NCI-H2081 treated with DMSO at 0.1 percent for 48 hours (cell line): Measurements from ENCODE around the gene MARCHF9.
A peak's percentile ranks its signal among the peaks of the same experiment; 100 is the strongest.
"Not testable (repeated sequence)": the region's sequence is repeated elsewhere in the genome, so short reads cannot be mapped to it uniquely, and the experiment has no call there.

ENCODE experiments used
- DNase-seq: peaks from one replicate; lab custom pipeline; 2025; lab: John Stamatoyannopoulos, UW

Gene MARCHF9, protein sequence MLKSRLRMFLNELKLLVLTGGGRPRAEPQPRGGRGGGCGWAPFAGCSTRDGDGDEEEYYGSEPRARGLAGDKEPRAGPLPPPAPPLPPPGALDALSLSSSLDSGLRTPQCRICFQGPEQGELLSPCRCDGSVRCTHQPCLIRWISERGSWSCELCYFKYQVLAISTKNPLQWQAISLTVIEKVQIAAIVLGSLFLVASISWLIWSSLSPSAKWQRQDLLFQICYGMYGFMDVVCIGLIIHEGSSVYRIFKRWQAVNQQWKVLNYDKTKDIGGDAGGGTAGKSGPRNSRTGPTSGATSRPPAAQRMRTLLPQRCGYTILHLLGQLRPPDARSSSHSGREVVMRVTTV

DNA sequence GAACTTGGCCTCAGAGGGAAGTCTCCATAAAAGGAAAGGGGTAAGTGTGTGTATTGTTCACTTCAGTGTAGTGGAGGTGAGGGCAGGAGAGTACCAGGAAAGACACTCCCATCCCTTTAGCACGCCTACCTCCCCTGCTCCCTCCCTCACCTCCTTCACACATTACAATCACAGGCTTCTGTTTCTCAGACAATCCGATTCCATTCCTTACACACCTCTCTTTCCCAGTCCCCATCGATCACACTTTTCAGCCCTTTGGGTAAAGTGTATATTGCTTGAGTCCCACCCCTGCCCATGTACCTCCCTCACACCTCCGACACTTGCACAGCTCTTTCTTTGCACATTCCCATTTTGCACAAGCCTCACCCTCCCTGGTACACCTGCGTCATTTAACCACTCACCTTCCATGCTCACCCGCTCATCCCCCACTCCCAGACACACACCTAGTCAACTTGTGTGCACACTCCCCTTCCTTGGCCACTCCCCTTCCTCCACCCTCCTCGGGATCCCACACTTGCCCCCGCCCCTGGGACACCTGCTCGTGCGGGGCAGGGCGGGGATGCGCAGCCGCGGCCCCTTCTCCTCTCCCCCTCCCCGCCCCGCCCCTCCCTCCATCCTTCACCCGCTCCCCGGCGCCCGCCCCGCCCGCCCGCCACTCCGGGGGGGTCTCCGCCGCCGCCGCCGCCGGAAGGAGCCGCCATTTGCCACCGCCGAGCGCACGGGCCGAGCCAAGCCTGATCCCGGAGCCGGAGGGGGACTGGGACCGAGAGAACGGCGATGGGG lies at the start of gene MARCHF9:
Gene MARCHF9 (plus strand): TSS at position 693 of the 783 bp plus-strand sequence. CDS start 426 bp downstream, outside the sequence.
- peak; percentile 29 for DNase-seq

DNA sequence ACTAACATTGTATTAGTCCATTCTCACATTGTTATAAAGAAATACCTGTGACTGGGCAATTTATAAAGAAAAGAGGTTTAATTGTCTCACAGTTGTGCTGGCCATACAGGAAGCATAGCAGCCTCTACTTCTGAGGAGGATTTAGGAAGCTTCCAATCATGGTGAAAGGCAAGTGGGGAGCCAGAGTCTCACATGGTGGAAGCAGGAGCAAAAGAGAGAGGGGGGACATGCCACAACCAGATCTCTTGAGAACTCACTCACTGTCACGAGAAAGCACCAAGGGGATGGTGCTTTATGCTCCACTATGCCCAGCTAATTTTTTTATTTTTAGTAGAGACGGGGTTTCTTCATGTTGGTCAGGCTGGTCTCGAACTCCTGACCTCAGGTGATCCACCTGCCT lies 47.7 kb upstream of the MARCHF9 start:
- no peak for DNase-seq

DNA sequence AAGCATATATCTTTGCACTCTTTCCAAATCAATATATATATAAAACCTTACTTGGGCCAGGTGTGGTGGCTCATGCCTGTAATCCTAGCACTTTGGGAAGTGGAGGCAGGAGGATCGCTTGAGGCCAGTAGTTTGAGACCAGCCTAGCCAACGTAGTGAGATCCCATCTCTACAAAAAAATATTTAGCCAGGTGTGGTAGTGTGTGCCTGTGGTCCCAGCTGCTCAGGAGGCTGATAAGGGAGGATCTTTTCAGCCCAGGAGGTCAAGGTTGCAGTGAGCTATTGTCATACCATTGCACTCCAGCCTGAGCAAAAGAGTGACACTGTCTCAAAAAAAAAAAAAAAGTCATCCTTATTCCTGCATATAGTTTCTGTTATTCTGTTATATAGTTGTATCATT lies 46.6 kb upstream of the MARCHF9 start:
- no peak for DNase-seq

DNA sequence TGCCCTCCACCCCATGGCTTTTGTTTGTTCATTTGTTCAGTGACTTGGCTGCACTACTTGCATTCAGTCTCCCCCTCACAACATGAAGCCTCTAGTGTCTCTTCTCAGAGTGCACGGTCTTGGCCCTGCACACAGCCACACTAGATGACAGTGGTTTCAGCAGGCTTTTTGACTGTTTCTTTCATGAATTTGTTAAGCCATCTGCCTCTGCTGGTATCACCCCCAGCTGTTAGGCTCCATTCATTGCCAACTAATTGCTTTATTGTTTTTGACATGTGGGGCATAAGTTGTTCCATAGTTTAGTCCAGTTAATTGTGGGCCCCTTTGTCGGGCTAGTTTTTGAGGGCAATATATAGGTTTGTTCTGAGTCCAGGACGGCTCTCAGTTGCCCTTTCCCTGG lies 42.2 kb upstream of the MARCHF9 start:
- no peak for DNase-seq

DNA sequence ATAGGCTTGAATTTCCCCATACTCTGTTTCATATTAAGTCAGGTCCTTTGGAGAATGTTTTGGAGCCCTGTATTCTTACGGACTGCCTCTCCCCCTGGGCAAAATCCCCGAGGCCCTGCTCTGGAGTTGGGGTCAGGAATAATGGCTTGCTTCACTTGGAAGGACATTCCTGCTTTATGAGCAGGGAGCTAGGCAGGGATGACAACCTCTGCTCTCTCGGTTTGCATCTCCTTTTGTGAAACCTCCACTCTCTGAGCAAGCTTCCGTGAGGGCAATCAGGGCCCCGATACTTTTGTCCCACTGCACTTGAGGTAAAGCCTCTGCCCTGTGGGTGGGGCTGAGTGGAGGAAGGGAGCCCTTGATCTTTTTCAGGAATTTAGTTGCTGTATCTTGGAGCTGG lies 41.7 kb upstream of the MARCHF9 start:
- DNase-seq = no peak

DNA sequence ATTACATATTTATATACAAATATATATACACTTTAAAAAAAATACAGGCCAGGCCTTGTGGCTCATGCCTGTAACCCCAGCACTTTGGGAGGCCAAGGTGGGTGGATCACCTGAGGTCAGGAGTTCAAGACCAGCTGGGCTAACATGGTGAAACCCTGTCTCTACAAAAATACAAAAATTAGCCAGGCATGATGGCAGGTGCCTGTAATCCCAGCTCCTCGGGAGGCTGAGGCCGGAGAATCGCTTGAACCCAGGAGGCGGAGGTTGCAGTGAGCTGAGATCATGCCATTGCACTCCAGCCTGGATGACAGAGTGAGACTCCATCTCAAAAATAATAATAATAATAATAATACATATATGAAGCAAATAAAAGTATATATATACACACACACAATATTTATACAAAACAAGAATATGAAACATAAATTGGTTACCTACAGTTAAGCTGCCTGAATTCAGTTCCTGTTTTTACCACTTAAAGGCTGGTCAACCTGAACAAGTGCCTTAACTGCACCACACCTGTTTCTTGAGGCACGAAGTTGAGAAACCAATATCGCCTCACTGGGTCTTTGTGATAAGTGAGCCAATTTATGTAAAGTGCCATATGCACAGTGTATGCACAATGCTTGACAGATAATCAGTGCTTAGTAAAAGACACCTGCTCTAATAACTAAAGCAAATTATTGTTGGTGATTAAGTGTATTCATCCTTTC lies 39.7 kb upstream of the MARCHF9 start:
- not testable (repeated sequence) for DNase-seq

DNA sequence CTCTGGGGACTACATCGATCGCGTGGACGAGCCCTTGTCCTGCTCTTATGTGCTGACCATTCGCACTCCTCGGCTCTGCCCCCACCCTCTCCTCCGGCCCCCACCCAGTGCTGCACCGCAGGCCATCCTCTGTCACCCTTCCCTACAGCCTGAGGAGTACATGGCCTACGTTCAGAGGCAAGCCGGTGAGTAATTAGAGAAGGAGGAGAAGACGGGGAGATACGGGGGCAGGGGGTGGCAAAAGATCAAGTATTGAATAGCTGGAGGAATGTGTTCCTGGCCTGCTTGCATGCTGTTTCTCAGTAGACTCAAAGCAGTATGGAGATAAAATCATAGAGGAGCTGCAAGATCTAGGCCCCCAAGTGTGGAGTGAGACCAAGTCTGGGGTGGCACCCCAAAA lies 39.1 kb upstream of the MARCHF9 start:
- no peak for DNase-seq

DNA sequence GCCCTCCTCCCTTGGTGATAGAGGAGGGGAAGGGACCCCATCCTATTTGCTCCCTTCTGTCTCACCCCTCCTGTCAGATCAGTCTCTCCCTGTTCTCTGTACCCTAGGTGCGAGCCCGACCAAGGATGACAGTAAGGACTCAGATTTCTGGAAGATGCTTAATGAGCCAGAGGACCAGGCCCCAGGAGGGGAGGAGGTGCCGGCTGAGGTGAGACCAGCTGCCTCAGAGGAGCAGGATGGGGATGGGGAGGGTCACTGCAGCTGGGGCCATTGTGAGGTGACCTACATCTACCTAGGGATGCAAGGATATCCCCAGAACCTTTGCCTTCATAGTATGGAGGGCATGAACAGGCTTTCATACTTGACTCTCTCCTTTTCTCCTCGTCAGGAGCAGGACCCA lies 38.6 kb upstream of the MARCHF9 start:
- no peak for DNase-seq

DNA sequence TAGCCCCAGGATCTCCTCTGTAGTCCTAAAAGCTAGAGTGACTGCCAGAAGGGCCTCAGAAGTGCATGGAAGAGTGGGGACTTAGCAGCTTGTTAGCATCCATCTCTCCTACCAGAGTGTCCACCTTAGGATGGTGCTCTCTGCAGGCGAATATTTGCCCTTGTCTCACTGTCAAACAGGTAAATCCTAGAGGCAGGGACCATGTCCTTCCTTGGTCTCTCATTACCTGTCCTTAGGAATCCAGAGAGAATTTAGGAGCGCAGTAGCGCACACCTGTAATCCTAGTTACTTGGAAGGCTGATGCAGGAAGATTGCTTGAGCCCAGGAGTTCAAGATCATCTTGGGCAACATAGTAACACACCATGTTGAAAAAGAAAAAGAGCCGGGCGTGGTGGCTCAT lies 37.8 kb upstream of the MARCHF9 start:
- DNase-seq = no peak

DNA sequence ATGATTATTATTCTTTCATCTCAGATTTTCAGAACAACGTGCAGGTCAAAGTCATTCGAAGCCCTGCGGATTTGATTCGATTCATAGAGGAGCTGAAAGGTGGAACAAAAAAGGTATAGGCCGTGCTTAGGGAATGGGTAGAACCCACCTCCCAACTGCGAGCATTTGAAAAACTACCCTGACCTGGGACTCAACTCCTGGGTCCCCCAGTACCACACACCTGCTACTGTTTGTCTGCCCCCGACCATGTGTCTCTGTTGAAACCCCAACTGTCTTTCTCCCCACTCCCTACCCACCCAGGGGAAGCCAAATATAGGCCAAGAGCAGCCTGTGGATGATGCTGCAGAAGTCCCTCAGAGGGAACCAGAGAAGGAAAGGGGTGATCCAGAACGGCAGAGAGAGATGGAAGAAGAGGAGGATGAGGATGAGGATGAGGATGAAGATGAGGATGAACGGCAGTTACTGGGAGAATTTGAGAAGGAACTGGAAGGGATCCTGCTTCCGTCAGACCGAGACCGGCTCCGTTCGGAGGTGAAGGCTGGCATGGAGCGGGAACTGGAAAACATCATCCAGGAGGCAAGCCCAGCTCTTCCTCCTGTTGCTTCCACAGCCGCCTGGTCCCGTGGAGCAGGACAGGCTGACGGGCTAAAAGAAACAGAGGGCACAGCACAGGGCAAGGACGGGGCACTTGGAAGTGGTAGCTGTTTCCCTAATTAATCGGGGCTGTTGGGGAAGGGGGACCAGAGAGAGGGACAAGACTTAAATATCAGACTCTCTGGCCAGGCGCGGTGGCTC lies 36.9 kb upstream of the MARCHF9 start:
- no peak for DNase-seq

DNA sequence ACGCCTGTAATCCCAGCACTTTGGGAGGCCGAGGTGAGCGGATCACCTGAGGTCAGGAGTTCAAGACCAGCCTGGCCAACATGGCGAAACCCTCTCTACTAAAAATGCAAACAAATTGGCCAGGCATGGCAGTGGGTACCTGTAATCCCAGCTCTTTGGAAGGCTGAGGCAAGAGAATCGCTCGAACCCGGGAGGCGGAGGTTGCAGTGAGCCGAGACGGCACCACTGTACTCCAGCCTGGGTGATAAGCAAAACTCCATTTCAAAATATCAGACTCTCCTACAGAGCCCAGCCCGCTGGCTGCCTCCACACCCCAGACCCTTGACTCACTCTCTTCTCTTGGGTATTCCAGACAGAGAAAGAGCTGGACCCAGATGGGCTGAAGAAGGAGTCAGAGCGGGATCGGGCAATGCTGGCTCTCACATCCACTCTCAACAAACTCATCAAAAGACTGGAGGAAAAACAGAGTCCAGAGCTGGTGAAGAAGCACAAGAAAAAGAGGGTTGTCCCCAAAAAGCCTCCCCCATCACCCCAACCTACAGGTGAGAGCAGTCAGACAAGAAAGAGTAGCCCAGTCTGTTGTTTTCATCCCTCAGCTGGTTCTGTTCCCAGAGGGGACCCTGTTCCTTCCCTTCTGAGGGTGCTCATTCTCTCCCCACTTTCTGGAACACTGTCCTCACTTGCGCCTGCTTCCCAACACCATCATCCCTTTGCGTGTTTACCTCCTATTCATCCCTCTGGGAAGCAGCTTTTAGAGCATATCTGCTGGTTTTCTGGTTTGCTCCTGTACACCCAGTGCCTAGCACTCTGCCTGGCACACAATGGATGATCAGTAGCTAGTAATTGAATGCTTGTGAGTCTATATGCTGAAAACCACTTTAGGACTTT lies 36.0 kb upstream of the MARCHF9 start:
- no peak for DNase-seq

DNA sequence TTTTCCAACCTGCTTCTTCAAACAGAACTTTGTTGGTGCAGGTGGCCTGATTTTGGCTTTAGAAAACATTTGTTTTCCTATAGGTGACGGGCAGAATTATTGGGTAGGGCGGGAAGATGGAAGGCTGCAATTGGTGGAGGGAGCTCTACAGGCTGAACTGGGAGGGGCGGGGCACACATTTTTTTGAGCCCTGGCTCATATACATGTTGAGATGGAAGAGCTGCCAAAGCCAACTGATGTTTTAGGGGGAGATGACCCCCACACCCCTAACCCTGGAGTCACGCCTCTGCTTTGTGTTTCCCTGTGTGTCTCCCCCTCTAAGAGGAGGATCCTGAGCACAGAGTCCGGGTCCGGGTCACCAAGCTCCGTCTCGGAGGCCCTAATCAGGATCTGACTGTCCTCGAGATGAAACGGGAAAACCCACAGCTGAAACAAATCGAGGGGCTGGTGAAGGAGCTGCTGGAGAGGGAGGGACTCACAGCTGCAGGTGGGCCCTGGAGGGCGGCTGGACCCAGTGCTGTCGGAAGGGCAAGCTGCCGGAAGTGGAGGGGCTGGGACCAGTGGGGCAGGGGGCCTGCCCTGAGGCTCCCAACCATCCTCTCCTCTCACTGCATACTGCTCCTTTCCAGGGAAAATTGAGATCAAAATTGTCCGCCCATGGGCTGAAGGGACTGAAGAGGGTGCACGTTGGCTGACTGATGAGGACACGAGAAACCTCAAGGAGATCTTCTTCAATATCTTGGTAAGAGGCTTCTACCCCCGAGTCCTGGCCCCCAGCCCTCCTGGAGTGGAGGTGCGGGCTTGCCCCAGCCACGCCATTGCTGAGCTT lies 34.9 kb upstream of the MARCHF9 start:
- no peak for DNase-seq

DNA sequence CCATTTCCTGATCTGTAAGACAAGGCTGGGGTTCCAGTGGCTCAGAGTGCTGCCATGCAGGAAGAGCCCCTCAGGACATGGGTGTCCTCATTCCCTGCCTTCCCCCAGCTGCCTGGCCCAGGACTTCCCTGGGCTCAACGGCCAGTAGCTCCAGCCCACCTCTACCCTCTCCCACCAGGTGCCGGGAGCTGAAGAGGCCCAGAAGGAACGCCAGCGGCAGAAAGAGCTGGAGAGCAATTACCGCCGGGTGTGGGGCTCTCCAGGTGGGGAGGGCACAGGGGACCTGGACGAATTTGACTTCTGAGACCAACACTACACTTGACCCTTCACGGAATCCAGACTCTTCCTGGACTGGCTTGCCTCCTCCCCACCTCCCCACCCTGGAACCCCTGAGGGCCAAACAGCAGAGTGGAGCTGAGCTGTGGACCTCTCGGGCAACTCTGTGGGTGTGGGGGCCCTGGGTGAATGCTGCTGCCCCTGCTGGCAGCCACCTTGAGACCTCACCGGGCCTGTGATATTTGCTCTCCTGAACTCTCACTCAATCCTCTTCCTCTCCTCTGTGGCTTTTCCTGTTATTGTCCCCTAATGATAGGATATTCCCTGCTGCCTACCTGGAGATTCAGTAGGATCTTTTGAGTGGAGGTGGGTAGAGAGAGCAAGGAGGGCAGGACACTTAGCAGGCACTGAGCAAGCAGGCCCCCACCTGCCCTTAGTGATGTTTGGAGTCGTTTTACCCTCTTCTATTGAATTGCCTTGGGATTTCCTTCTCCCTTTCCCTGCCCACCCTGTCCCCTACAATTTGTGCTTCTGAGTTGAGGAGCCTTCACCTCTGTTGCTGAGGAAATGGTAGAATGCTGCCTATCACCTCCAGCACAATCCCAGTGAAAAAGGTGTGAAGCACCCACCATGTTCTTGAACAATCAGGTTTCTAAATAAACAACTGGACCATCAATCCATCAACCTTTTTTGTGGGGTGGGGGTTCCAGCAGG lies 34.0 kb upstream of the MARCHF9 start:
- DNase-seq = no peak

DNA sequence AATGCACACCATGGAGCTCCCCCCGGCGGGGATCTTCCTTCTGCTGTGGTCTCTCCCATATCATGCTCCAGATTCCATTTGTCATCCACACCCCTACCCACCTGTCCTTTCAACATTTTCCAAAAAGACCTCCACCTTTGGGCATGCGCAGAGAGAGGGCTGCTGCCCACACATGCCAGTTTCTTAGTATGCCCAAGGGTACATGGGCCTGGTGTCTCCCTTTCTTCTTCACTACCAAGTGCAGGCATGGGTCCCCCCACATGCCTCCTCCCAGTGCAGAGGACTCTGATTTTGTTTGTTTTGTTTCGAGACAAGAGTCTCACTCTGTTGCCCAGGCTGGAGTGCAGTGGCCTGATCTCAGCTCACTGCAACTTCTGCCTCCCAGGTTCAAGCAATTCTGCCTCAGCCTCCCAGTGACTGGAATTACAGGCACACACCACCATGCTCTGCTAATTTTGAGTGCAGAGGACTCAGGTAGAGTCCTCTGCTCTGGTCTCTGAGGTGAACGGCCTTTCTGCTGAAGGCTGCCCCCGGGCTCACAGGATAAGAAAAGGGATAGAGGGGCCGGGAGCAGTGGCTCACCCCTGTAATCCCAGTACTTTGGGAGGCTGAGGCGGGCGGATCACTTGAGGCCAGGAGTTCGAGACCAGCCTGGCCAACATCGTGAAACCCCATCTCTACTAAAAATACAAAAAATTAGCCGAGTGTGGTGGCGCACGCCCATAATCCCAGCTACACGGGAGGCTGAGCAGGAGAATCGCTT lies 32.9 kb upstream of the MARCHF9 start:
- DNase-seq = not testable (repeated sequence)

DNA sequence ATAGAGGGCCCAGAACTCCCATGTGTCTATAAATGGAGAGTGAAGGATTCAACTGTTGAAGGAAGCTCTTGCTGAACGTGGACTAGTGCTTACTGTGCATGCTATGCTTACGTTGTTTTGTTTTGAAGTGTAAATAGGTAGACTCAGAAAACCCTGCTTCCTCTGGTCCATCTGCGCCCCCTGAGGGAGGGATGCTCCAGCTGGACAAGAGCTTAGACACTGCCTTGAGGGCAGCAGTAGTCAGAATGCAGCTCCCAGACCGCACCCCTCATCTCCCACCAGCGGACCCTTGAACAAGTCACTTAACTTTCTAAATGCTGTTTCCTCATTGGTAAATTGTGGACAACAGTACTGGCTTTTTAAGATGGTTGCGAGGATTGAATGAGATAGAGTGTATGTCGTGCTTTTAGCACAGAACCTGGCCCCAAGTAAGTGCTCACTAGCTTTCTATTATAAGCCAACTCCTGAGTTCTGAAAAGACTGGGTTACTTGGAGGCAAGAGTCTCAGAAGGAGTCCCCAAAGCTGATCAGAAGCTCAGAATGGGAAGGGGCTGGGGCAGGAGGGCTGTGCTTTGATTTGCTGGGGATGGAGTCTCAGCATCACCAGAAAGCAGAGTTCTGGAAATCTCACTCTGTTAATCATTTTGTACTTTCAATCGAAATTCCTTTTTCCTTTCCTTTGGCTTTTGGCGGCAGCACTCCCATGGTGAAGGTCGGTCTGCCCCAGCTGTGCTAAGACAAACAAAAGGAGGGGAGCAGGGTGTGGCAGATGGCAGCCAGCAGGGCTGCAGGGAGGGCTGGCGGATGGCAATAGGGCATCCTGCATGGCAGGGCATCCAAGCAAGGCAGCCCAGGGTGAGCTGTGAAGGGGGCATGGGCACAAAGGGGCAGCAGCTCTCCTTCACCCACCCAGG lies 31.9 kb upstream of the MARCHF9 start:
- DNase-seq = no peak

DNA sequence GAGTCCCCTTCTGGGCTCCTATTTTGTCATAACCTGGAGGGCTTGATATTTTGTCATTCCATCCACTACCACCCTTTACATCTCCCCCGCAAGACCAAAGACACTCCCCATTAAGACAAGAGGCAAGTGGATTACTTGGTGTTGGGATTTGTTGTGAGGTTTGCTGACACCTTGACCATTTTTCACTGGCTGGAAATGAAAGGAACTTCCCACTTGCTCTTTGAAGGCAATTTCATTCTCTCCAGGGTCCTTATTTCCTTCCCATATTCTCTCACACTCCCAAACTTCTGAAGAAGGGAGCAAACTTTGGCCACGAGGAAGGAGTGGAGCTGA lies 31.3 kb upstream of the MARCHF9 start:
- DNase-seq = no peak
